GM19395 (cell line): ENCODE measurements around the gene GRIFIN.

Source experiments
- ATAC-seq: cut with Tn5 transposase; IDR thresholded peaks from one replicate; pipeline ENCODE4 v1.9.1; 2021; ENCODE audit warnings: mild to moderate bottlenecking, moderate library complexity; ENCODE audit not compliant: unreplicated experiment

GRIFIN gene

GRCh38 chr7:2513702-2514101 lies 37.5 kb upstream of the GRIFIN start:
- no peak for ATAC-seq

- ATAC-seq = no peak
These were observed 36.5 kb upstream of the GRIFIN start for GRCh38 chr7:2512713-2513112.

GRCh38 chr7:2512179-2512661 lies 36.0 kb upstream of the GRIFIN start:
- ATAC-seq = no peak

GRCh38 chr7:2511769-2512168 lies 35.6 kb upstream of the GRIFIN start:
- ATAC-seq = no peak

- ATAC-seq = no peak
These were observed 34.9 kb upstream of the GRIFIN start for GRCh38 chr7:2510909-2511768.

- no peak for ATAC-seq
These were observed 34.1 kb upstream of the GRIFIN start for GRCh38 chr7:2510130-2510776.

- ATAC-seq = no peak
These were observed 33.2 kb upstream of the GRIFIN start for GRCh38 chr7:2509298-2509906.

GRCh38 chr7:2508327-2509215 lies 32.4 kb upstream of the GRIFIN start:
- ATAC-seq = peak; percentile 58

GRCh38 chr7:2507917-2508306 lies 31.7 kb upstream of the GRIFIN start:
- no peak for ATAC-seq

GRCh38 chr7:2507208-2507916 lies 31.2 kb upstream of the GRIFIN start:
- no peak for ATAC-seq

- no peak for ATAC-seq
These were observed 29.2 kb upstream of the GRIFIN start for GRCh38 chr7:2505401-2505800.

- ATAC-seq = no peak
These were observed 28.7 kb upstream of the GRIFIN start for GRCh38 chr7:2504889-2505375.

- ATAC-seq = no peak
These were observed 28.1 kb upstream of the GRIFIN start for GRCh38 chr7:2504128-2504888.

- no peak for ATAC-seq
These were observed 27.1 kb upstream of the GRIFIN start for GRCh38 chr7:2503056-2503941.

GRCh38 chr7:2502647-2502966 lies 26.4 kb upstream of the GRIFIN start:
- no peak for ATAC-seq

GRCh38 chr7:2501947-2502646 lies 25.9 kb upstream of the GRIFIN start:
- ATAC-seq = no peak

GRCh38 chr7:2500701-2501100 lies 24.5 kb upstream of the GRIFIN start:
- no peak for ATAC-seq
